ENCODE data around the gene SENP6.
"Not testable (repeated sequence)": the region's sequence is repeated elsewhere in the genome, so short reads cannot be mapped to it uniquely, and the experiment has no call there.

Gene SENP6

DNA sequence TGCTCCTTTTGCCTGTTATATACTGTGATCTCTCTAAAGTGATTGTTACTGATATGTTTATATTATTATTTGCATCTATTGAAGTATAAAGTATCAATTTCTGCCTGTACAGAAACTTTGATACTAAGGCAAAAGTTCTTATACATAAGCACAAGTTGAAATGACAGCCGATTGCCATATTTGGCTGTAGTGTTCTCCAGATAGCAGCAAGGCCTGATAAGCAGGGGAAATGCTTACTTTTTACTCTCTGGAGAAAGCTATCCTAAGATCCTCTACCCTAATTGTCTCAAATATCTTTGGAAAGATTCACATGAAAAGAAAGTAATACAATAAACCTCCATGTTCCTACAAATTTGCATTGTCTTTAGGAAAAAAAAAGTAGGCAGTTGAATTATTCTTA is 31.4 kb downstream of the SENP6 start:
- Histone ChIP-seq H3K4me1 (ENCODE audit: control insufficient read depth in 5 of 5, insufficient read depth in 5 of 5, low read length in 5 of 5) (peaks cover 0 to 7% (median 3%) of the 10 kb centered on the region in 5 donors), H3K27ac (ENCODE audit: low read depth, low read length) (no peak overlapping the region), H3K9me3 (ENCODE audit: control insufficient read depth in 5 of 5, low read length in 5 of 5) (no peaks in the 10 kb centered on the region), H3K9ac (ENCODE audit: low read length in 5 of 5) (no peak overlapping the region), H3K27me3 (ENCODE audit: control insufficient read depth in 5 of 5, insufficient read depth in 4 of 5, low read length in 5 of 5) (no peaks in the 10 kb centered on the region), H3K36me3 (ENCODE audit: control insufficient read depth in 5 of 5, insufficient read depth in 5 of 5, low read length in 5 of 5) (peaks cover 5 to 26% (median 11%) of the 10 kb centered on the region in 5 donors), H3K4me3 (ENCODE audit: low read depth in 1 of 5, low read length in 5 of 5) (no peak overlapping the region)

DNA sequence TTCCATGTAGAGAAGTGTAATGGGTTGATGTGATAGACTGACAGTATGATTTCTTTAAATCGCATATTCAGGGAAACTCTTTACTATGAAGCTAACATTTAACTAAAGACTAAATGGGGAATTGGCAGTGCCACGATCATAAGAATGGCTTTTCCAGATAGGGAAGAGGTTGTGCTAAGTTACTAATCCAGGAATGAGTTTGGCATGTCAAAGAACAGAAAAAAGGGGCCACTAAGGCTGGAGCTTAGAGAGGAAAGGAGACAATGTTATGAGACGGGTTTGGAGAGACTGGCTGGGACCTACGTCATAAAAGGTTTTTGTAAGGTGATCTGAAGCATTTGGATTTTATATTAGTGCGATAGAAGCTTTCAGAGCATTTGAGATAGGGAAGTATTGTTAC is 40.6 kb downstream of the SENP6 start:
- Histone ChIP-seq H3K27me3 (ENCODE audit: control insufficient read depth in 5 of 5, insufficient read depth in 4 of 5, low read length in 5 of 5) (no peaks in the 10 kb centered on the region), H3K27ac (ENCODE audit: low read depth, low read length) (no peak overlapping the region), H3K36me3 (ENCODE audit: control insufficient read depth in 5 of 5, insufficient read depth in 5 of 5, low read length in 5 of 5) (peaks cover 6 to 26% (median 16%) of the 10 kb centered on the region in 5 donors), H3K4me3 (ENCODE audit: low read depth in 1 of 5, low read length in 5 of 5) (no peak overlapping the region), H3K4me1 (ENCODE audit: control insufficient read depth in 5 of 5, insufficient read depth in 5 of 5, low read length in 5 of 5) (no peaks in the 10 kb centered on the region), H3K9ac (ENCODE audit: low read length in 5 of 5) (no peak overlapping the region), H3K9me3 (ENCODE audit: control insufficient read depth in 5 of 5, low read length in 5 of 5) (no peaks in the 10 kb centered on the region)

DNA sequence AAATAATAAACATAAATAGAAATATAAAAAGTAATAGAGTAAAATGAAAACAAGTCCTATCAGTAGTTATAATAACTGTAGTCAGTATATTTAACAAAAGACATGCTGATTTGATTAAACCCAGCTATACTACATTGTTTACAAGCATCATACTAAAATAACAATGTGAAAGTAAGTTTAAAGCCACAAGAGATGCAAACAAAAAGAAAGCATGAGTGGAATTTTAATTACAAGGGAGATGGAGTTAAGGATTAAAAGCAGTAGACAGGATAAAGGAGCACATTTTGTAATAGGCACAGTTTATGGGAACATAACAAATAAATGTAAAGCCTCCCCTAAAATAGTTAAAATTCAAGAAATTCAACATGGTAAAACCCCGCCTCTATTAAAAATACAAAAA is 41.5 kb downstream of the SENP6 start:
- H3K4me1 ChIP-seq (ENCODE audit: control insufficient read depth in 5 of 5, insufficient read depth in 5 of 5, low read length in 5 of 5): no peaks in the 10 kb centered on the region
- no peak overlapping the region for H3K9ac ChIP-seq (ENCODE audit: low read length in 5 of 5)
- no peaks in the 10 kb centered on the region for H3K9me3 ChIP-seq (ENCODE audit: control insufficient read depth in 5 of 5, low read length in 5 of 5)
- no peak overlapping the region for H3K27ac ChIP-seq (ENCODE audit: low read depth, low read length)
- no peak overlapping the region for H3K4me3 ChIP-seq (ENCODE audit: low read depth in 1 of 5, low read length in 5 of 5)
- H3K27me3 ChIP-seq (ENCODE audit: control insufficient read depth in 5 of 5, insufficient read depth in 4 of 5, low read length in 5 of 5): no peaks in the 10 kb centered on the region
- peaks cover 6 to 33% (median 14%) of the 10 kb centered on the region in 5 donors for H3K36me3 ChIP-seq (ENCODE audit: control insufficient read depth in 5 of 5, insufficient read depth in 5 of 5, low read length in 5 of 5)

DNA sequence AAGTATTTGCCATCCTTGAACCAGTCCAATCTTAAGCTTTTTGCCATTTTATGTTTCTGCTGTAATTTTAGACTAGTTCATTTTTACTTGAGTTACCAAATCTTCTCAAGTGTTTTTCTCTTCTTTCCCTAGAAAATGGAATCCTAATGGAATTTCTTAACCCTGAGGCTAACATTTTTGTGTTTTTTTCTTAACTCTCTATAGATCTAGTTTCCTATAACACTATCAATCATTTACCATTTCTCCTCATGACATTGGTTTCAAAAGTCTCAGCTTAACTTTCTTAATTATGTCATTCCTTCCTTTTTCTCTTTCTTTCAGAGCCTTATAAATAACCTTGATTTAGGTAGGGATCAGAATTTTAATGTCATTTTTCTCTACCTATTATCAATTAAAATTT is 54.8 kb downstream of the SENP6 start:
- Histone ChIP-seq H3K27me3 (ENCODE audit: control insufficient read depth in 5 of 5, insufficient read depth in 4 of 5, low read length in 5 of 5) (no peaks in the 10 kb centered on the region), H3K27ac (ENCODE audit: low read depth, low read length) (no peak overlapping the region), H3K9ac (ENCODE audit: low read length in 5 of 5) (no peak overlapping the region), H3K4me3 (ENCODE audit: low read depth in 1 of 5, low read length in 5 of 5) (no peak overlapping the region), H3K4me1 (ENCODE audit: control insufficient read depth in 5 of 5, insufficient read depth in 5 of 5, low read length in 5 of 5) (peaks cover 0 to 3% (median 0%) of the 10 kb centered on the region in 5 donors), H3K9me3 (ENCODE audit: control insufficient read depth in 5 of 5, low read length in 5 of 5) (no peaks in the 10 kb centered on the region), H3K36me3 (ENCODE audit: control insufficient read depth in 5 of 5, insufficient read depth in 5 of 5, low read length in 5 of 5) (peaks cover 26 to 45% (median 29%) of the 10 kb centered on the region in 5 donors)

GRCh38 chr6:75657327-75657726 is 55.6 kb downstream of the SENP6 start:
- Histone ChIP-seq H3K9ac (ENCODE audit: low read length in 5 of 5) (no peak overlapping the region), H3K4me1 (ENCODE audit: control insufficient read depth in 5 of 5, insufficient read depth in 5 of 5, low read length in 5 of 5) (peaks cover 0 to 3% (median 0%) of the 10 kb centered on the region in 5 donors), H3K4me3 (ENCODE audit: low read depth in 1 of 5, low read length in 5 of 5) (no peak overlapping the region), H3K27ac (ENCODE audit: low read depth, low read length) (no peak overlapping the region), H3K36me3 (ENCODE audit: control insufficient read depth in 5 of 5, insufficient read depth in 5 of 5, low read length in 5 of 5) (peaks cover 24 to 45% (median 29%) of the 10 kb centered on the region in 5 donors), H3K9me3 (ENCODE audit: control insufficient read depth in 5 of 5, low read length in 5 of 5) (no peaks in the 10 kb centered on the region), H3K27me3 (ENCODE audit: control insufficient read depth in 5 of 5, insufficient read depth in 4 of 5, low read length in 5 of 5) (no peaks in the 10 kb centered on the region)

DNA sequence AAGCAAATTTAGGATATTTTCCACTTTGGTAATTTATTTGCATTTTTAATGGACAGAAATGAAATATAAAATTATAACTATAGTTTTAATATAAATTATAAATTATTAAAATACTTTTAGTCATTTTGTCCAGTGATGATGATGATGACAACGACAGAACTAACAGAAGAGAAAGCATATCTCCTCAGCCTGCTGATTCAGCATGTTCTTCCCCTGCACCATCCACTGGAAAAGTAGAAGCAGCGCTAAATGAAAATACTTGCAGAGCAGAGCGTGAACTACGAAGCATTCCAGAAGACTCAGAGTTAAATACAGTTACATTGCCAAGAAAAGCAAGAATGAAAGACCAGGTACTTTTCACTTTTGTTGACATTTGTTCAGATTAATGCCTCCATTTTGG is 64.9 kb downstream of the SENP6 start:
- Histone ChIP-seq H3K9ac (ENCODE audit: low read length in 5 of 5) (no peak overlapping the region), H3K4me3 (ENCODE audit: low read depth in 1 of 5, low read length in 5 of 5) (no peak overlapping the region), H3K27me3 (ENCODE audit: control insufficient read depth in 5 of 5, insufficient read depth in 4 of 5, low read length in 5 of 5) (no peaks in the 10 kb centered on the region), H3K36me3 (ENCODE audit: control insufficient read depth in 5 of 5, insufficient read depth in 5 of 5, low read length in 5 of 5) (peaks cover 21 to 49% (median 39%) of the 10 kb centered on the region in 5 donors), H3K9me3 (ENCODE audit: control insufficient read depth in 5 of 5, low read length in 5 of 5) (no peaks in the 10 kb centered on the region), H3K4me1 (ENCODE audit: control insufficient read depth in 5 of 5, insufficient read depth in 5 of 5, low read length in 5 of 5) (no peaks in the 10 kb centered on the region), H3K27ac (ENCODE audit: low read depth, low read length) (no peak overlapping the region)

GRCh38 chr6:75673884-75674283 is 72.2 kb downstream of the SENP6 start:
- no peaks in the 10 kb centered on the region for H3K27me3 ChIP-seq (ENCODE audit: control insufficient read depth in 5 of 5, insufficient read depth in 4 of 5, low read length in 5 of 5)
- H3K36me3 ChIP-seq (ENCODE audit: control insufficient read depth in 5 of 5, insufficient read depth in 5 of 5, low read length in 5 of 5): peaks cover 25 to 66% (median 37%) of the 10 kb centered on the region in 5 donors
- H3K9me3 ChIP-seq (ENCODE audit: control insufficient read depth in 5 of 5, low read length in 5 of 5): no peaks in the 10 kb centered on the region
- H3K4me3 ChIP-seq (ENCODE audit: low read depth in 1 of 5, low read length in 5 of 5): no peak overlapping the region
- no peak overlapping the region for H3K9ac ChIP-seq (ENCODE audit: low read length in 5 of 5)
- no peak overlapping the region for H3K27ac ChIP-seq (ENCODE audit: low read depth, low read length)
- H3K4me1 ChIP-seq (ENCODE audit: control insufficient read depth in 5 of 5, insufficient read depth in 5 of 5, low read length in 5 of 5): peaks cover 0 to 10% (median 4%) of the 10 kb centered on the region in 5 donors

DNA sequence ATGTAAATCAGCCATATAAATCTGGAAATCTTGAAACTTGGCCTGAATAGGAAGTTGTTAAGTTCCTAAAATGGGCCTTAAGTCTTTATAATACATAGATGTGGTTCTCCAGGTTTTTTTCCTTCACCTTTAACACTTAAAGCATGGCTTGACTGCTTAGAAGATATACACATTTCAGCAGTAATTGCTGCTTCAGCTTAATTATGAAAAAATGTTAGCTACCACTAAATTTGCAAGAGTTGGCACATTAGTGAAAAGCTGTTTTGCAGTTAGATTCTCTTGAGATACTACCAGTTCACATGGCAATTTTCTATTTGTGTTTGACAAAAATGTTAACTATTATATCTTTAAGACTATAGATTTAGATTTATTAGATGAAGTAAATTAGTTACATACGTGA is 74.7 kb downstream of the SENP6 start:
- Histone ChIP-seq H3K27ac (ENCODE audit: low read depth, low read length) (no peak overlapping the region), H3K4me1 (ENCODE audit: control insufficient read depth in 5 of 5, insufficient read depth in 5 of 5, low read length in 5 of 5) (peaks cover 0 to 10% (median 4%) of the 10 kb centered on the region in 5 donors), H3K4me3 (ENCODE audit: low read depth in 1 of 5, low read length in 5 of 5) (no peak overlapping the region), H3K36me3 (ENCODE audit: control insufficient read depth in 5 of 5, insufficient read depth in 5 of 5, low read length in 5 of 5) (peaks cover 48 to 74% (median 49%) of the 10 kb centered on the region in 5 donors), H3K9ac (ENCODE audit: low read length in 5 of 5) (no peak overlapping the region), H3K27me3 (ENCODE audit: control insufficient read depth in 5 of 5, insufficient read depth in 4 of 5, low read length in 5 of 5) (no peaks in the 10 kb centered on the region), H3K9me3 (ENCODE audit: control insufficient read depth in 5 of 5, low read length in 5 of 5) (no peaks in the 10 kb centered on the region)

GRCh38 chr6:75682548-75682947 is 80.9 kb downstream of the SENP6 start:
- H3K27me3 ChIP-seq (ENCODE audit: control insufficient read depth in 5 of 5, insufficient read depth in 4 of 5, low read length in 5 of 5); H3K4me3 ChIP-seq (ENCODE audit: low read depth in 1 of 5, low read length in 5 of 5); H3K4me1 ChIP-seq (ENCODE audit: control insufficient read depth in 5 of 5, insufficient read depth in 5 of 5, low read length in 5 of 5); H3K9ac ChIP-seq (ENCODE audit: low read length in 5 of 5); H3K9me3 ChIP-seq (ENCODE audit: control insufficient read depth in 5 of 5, low read length in 5 of 5); H3K27ac ChIP-seq (ENCODE audit: low read depth, low read length): not testable (repeated sequence)
- H3K36me3 ChIP-seq (ENCODE audit: control insufficient read depth in 5 of 5, insufficient read depth in 5 of 5, low read length in 5 of 5): peaks cover 37 to 50% (median 46%) of the 10 kb centered on the region in 5 donors

- peaks cover 32 to 50% (median 45%) of the 10 kb centered on the region in 5 donors for H3K36me3 ChIP-seq (ENCODE audit: control insufficient read depth in 5 of 5, insufficient read depth in 5 of 5, low read length in 5 of 5)
- H3K9me3 ChIP-seq (ENCODE audit: control insufficient read depth in 5 of 5, low read length in 5 of 5); H3K27ac ChIP-seq (ENCODE audit: low read depth, low read length); H3K4me3 ChIP-seq (ENCODE audit: low read depth in 1 of 5, low read length in 5 of 5); H3K4me1 ChIP-seq (ENCODE audit: control insufficient read depth in 5 of 5, insufficient read depth in 5 of 5, low read length in 5 of 5); H3K9ac ChIP-seq (ENCODE audit: low read length in 5 of 5); H3K27me3 ChIP-seq (ENCODE audit: control insufficient read depth in 5 of 5, insufficient read depth in 4 of 5, low read length in 5 of 5): not testable (repeated sequence)
Measured at GRCh38 chr6:75683005-75683404, 81.3 kb downstream of the SENP6 start.

DNA sequence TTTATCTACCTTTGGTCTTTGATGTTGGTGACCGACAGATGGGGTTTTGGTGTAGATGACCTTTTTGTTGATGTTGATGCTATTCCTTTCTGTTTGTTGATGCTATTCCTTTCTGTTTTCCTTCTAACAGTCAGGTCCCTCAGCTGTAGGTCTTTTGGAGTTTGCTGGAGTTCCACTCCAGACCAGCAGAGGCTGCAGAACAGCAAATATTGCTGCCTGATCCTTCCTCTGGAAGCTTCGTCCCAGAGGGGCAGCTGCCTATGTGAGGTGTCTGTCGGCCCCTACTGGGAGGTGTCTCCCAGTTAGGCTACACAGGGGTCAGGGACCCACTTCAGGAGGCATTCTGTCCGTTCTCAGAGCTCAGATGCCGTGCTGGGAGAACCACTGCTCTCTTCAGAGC is 85.9 kb downstream of the SENP6 start:
- H3K4me3 ChIP-seq (ENCODE audit: low read depth in 1 of 5, low read length in 5 of 5): not testable (repeated sequence)
- H3K36me3 ChIP-seq (ENCODE audit: control insufficient read depth in 5 of 5, insufficient read depth in 5 of 5, low read length in 5 of 5): peaks cover 10 to 21% (median 13%) of the 10 kb centered on the region in 5 donors

More for the DNA sequence above, 85.9 kb downstream of the SENP6 start:
- H3K4me1 ChIP-seq (ENCODE audit: control insufficient read depth in 5 of 5, insufficient read depth in 5 of 5, low read length in 5 of 5); H3K9ac ChIP-seq (ENCODE audit: low read length in 5 of 5); H3K9me3 ChIP-seq (ENCODE audit: control insufficient read depth in 5 of 5, low read length in 5 of 5); H3K27me3 ChIP-seq (ENCODE audit: control insufficient read depth in 5 of 5, insufficient read depth in 4 of 5, low read length in 5 of 5); H3K27ac ChIP-seq (ENCODE audit: low read depth, low read length): not testable (repeated sequence)

Data from subcutaneous abdominal adipose tissue (tissue), 5 donors.